Hippocampal formation (tissue), 2 donors: ENCODE results near the gene NACC1.

Experiments used
- DNase-seq, 2 donors: peaks; one replicate each; lab custom pipeline; 2025; lab: John Stamatoyannopoulos, UW

The NACC1 gene

DNA sequence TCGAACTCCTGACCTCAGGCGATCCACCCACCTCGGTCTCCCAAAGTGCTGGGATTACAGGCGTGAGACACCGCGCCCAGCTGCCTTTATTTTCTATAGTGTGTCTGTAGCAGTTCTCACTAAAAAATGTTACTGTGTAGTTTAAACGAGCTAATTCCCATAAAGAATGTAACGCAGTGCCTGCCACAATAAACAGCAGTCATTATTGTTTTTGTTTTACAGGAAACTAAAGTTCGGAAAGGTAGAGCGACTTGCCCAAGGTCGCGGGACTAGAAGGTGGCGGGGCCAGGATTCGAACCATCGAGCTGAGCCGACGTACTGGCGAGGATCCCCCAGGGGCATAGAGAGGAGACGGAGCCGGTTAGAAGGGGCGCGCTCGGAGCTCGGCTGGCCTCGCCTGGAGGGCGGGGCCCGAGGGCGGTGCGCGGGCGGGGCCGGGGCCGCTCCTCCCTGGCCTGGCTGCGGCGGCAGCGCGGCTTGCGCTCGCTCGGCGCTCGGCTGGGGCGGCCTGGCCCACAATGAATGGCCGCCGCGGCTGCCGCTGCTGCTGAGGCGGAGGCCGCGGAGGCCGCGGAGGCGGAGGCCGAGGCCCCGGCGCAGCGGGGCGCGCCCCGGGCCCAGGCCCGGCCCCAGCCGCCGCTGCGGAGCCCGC lies at the start of gene NACC1:
TSS of gene NACC1 (plus strand) at position 493 of the 652 bp plus-strand sequence. CDS start 16,944 bp downstream, outside the sequence.
- DNase-seq: peak; percentile 84 to 94

DNA sequence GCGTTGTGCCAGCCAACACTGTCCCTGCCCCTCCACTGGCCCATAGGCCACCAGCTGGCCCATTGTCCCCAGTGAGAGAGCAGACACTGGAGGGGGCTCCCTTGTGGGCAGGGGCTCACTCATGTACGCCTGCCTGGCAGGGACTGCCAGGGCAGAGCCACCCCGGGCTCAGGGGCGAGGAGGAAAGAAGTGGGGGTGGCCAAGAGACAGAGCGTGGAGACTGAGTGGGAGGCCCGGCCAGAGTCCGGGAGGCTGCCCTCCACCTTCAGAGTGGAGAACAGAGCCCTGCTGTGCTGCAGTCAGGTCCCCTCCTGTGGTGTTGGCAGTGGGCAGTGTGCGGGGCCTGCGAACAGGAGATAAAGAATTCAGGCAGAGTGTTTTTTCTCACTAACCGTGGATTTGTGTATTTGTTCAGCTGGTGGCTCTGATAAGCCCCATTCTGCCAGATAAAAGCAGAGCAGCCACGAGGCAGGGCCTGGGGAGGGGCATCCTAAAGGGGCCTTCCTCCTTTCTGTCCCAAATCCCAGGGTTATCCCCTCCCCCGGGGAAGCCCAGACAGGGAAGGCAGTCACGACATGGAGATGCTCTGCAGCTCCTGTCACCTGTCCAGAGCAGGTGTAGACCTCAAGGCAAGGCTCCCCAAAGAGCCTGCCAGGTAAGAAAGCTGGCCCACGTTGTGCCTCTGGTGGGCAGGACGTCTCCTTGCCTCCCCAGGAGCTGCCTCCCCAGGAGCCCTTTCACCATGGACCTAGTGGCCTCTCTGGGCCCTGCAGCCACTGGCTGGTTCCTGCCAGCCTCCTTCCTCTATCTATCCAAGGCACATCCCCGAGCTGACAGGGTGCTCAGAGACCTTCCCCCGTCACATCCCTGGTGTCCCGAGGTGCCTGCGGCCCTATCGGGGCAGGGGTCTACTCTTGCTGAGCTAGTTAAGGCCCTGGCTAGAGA lies 48.4 kb upstream of the NACC1 start:
- no peak for DNase-seq

DNA sequence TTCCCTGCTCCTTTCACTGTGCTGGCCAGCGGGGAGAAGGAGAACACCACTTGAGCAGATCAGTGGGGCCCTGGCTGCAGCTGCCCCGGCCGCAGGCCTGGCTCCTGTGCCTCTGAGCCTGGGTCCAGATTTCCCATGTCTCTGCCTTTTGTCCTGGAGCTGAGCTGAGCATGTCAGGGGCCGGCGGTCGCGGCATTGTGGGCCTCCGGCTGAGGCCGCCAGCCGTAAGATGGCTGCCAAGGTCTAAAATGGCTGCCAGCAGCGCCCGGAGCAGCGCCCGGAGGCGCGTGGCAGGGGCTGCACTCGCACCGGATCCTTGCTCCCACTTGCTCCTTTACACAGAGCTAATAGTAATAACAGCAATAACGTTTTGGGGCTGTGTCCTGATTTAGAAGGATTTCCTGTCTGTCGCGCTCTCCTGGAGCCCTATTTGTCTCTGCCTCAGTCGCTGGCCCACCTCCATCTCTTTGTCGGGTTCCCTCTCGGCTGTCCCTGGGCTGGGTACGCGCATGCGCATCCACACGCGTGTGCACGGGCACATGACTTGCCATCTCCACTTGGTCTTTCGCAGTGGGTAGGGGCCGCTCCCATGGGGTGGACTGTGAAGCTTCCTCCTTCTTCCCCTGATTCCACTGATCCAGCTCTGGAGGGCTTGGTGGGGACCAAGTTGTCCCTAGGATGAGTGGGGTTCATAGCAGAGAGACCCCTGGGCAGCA lies 47.5 kb upstream of the NACC1 start:
- DNase-seq: no peak

DNA sequence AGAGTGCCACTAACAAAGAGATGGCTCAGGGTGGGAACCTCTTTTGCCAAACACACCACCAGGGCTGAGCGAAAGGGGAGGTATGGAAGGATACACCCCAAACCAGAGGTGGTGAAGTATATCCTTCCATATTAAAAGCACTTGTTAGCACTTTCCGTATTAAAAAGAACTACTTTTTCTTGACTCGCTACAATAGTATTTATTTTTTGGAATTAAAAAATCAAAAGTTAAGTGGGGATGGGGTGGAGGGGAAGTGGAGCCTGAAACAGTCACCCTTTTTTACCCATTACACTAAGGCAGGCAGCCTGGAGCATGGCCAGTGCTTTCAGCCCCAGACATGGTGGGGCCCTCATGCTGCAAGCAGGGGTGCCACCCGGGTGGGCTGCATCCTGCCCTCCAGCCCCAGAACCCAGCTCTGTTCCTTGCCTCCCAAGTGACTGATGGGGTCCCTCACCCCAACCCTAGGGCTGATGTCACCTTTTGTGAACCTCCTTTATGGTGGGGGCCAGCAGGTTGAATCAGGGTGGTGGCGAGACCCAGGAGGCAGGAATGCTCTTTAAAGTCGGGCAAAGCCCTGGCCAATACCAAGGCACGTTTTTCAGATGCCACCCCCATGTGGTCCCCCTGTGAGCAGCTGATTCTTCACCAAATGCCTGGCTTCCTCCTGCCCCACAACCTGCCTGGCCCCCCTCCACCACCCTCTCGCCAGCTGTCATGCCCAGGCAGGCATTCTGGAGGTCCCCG lies 46.4 kb upstream of the NACC1 start:
- no peak for DNase-seq

DNA sequence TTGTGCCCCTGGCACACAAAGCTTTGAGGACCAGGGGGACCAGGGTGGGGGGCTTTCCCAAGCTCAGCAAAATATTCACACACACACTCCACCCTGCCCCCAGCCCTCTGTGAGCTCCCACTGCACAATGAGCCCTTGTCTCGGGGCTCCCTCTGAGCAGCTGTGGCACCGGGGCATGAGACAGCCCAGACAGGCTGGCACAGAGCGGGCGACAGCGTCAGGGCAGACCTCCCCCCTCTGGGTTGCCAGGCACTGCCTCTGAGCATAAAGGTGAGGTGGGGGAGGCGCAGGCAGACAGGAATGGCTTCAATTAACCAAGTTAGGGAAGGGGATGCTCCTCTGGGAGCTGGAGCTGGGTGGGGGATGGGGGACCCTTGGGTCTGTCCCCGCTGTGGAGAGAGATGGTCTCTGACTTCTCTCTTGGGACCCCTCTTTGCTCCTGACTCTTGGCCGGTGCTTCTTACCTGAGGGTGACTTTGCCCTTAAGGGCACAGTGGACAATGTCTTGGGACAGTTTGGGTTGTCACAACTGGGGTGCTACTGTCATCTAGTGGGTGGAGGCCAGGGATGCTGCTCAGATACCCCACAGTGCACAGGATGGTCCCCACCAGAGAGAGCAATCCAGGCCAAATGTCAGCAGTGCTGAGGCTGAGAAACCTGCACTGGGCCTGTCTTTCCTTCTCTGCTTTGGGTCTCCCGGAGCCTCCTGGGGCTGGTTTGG lies 45.7 kb upstream of the NACC1 start:
- DNase-seq: peak; percentile 91 to 93

DNA sequence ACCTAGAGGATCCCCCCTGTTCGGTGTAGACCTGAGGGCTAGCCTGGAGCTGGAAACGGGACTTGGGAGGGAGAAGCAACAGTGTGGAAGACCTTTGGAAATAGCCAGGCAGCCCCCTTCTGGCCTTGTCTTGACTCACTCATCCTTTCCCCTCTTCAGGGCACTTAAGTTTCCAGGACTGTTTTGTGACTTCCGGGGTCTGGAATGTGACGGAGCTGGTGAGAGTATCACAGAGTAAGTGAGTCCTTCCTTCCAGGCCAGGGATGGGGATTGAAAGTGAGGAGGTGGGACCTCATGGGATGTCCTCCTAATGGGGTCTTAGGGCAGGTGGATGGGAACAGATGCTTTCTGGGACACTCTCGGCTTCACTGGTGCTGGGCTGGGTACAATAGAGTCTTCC lies 44.8 kb upstream of the NACC1 start:
- no peak for DNase-seq

DNA sequence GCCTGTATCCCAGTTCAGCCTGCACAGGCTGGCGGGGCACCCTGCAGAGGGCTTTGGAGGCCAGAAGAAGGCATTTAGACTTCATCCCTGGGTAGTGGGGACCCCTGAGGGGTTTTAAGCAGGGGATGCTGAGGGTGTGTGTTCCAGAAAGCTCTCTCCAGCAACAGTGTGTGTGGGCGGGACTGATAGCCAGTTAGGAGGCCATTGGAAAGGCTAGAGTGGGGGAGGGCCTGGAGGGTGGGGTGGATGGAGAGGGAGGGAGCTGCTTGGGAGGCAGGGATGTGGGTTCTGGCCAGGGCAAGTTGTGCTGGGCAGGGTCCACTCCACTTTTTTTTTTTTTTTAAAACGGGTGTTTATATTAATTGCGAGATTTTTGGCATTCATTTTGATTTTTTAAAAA lies 43.7 kb upstream of the NACC1 start:
- no peak for DNase-seq

DNA sequence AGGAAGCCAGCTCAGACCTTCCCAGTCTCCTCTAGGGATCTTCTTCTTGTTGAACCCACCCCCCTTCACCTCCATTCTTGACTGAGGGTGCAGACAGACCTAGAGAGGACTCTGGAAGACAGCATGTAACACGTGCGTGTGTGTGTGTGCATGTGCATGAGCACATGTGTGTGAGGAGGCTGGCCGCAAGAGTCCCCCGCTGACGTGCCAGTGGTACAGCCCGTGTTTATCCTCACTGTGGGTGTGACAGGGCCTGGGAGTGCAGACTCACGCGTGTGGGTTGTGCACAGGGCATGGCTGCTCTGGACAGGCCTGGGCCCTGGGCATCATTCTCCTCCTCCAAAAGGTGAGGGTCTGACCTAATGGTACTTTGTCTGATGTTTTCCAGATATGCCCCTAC lies 41.7 kb upstream of the NACC1 start:
- no peak for DNase-seq

DNA sequence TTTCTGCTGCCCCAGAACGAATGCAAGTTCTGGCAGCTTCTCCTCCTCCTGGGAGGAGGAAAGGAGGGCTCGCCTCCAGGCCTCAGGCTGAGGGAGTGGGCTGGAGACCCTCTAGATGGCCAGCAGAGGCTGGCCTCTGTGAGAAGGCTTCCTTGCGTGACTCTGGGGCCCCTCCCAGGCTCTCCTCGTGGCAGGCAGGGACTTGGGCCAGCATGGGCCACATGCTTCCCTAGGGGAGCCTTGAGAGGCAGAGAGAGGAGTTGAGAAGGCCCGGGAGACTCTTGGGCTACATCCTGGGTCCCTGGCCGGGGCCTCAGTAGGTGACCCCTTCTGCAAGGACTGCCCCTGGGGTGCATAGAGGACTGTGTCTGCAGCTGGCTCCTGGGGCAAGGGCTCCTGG lies 41.3 kb upstream of the NACC1 start:
- no peak for DNase-seq

DNA sequence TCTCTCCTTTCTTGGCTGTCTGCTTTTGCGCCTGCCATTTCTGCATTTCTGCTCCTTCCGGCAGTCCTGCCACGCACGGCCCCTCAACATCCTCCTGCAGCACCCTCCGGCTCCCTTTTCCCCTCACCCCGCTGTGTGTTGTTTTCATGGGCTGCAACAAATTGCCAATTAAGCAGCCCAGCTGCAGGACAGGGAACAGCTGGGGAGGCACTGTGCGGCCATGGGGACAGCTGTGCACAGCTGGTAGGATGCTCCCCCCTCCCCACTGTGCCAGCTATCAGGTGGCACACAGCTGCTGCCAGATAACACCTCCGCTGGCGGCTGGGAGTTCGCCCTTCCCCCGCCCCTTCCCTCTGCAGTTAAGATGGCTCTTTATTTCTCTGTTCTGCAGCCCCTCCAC lies 40.8 kb upstream of the NACC1 start:
- DNase-seq: peak in 1 of 2 donors; percentile 65

DNA sequence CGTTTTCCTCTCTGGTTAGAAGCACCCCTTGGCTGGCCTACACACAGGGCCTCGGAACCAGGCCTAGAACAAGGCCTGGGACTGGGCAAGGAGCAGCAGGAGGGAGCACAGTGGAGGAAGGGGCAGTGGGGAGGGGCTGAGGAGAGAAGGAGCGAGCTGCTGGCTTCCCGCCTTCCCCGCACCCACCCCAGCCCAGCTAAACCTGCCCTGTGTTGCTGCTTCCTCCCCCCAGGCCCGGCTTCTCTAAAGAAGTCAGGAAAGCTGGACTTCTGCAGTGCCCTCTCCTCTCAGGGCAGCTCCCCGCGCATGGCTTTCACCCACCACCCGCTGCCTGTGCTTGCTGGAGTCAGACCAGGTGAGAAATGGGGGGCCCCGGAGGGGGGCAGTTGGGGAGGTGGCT lies 39.7 kb upstream of the NACC1 start:
- DNase-seq: no peak

DNA sequence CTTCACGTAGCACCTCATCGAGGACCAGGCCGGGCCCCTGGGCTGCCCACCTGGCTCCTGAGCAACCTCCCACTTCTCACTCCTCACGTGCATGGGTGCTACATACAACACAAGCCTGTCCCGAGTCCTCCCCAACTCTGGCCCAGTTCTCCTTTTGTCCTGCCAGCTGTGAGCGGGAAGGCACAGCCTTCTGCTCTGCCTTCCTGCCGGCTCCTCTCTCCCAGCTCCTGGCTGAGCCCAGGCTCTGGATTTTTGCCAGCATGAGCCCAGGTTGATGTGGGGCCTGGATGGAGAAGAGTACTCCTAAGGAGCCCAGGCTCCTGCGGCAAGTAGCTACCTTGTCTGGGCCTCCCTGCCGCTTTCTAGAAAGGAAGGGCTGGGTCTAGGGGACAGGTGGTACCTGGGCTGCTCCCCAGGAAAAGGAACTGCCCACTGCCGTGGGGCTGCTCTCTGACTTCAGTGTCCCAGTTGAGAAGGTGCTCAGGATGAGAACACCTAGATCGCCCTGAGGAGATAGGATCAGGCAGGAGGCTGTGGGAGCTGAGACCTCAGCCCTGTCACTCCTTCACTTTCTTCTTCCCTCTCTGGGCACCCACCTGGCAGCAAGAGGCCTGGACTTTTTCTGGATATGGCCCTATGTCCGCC lies 39.0 kb upstream of the NACC1 start:
- no peak for DNase-seq

DNA sequence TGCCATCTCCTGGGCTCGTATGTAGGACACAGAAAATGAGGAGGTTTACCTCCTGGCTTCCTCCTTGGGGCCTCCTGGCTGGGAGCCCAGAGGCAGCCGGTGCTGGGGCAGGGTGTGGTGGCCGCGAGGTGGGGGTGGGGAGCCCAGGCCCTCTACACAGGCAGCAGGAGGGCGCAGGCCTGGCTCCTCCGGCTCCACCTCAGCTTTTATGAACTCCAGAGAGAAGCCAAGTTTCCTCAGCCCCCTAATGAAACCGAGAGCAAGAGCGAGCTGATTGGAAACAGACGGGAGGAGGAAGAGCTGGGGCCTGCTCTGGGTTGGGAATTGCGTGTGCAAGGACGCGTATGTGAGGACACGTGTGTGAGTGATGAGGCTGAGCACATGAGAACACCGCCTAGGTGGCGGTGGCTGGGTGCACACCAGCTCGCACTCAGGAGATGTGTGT lies 38.5 kb upstream of the NACC1 start:
- DNase-seq: no peak

DNA sequence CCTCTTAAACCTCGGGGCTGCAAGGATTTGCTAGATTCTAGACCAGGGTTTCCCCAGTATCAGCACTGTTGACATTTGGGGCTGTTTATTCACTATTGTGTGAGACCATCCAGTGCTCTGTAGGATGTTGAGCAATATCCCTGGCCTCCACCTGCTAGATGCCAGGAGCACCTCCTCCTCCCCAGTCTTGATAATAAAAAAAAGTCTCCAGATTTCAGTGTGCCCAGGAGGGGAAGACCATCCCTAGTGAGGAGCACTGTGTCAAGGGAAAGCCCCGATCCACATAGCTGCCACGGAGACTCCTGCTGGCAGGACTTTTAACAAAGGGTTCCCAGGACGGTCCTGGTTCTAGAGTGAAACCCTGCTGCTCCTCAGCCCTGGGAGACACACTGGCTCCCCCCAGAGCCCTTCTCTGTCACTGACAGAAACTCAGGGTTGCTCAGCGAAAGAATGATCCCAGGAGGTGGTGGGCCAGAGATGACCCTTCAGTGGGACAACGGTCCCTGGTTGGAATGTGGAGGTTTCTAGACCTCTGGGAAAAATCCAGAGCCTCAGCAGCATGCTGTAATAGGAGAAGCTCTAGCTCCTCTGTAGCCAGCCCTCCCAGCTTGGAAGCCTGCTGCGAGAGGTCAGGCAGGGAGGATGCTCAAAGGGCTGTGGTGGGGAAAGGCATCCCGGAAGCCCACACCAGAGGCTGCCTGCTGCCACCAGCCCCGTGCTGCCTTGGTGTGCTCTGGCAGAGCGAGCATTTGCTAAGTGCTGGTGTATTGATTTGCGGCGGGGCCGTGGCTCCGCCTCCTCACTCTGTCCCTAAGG lies 35.7 kb upstream of the NACC1 start:
- DNase-seq: no peak

DNA sequence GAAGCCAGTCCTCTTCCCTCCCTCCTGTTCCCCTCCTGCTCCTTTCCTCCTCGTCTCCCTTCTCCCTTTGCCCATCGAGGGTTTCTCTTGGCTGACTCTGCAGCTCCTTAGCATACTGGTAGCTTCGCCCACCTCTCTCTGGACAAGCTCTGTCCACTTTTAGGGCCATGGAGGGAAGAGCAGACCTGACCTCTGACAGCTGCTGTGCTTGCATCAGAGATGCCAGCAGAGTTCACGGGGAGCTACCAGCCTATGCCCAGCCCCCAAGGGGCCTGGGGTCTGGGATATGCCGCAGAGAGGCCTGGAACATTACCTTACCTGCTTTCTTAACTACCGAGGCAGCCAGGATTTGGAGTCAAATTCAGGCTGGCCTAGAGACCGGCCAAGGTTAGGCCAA lies 35.1 kb upstream of the NACC1 start:
- no peak for DNase-seq

DNA sequence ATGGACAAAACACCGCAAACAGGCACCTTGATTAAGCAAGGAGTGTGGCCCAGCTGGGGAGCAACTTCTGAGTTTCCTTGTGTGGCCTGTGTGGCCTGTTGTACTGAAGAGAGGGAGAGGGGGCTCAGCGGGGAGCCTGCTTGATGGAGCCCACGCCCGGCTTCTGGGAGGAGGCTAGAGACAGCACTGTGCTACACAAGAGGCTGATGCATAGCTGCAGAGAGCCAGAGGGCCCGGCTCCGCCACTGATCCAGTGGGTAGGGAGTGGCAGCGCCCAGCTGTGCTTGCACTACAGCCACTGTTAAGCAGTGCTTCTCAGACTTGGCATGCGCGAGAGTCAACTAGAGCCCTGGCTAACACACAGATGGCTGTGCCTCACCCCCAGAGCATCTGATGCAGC lies 34.4 kb upstream of the NACC1 start:
- DNase-seq: no peak

DNA sequence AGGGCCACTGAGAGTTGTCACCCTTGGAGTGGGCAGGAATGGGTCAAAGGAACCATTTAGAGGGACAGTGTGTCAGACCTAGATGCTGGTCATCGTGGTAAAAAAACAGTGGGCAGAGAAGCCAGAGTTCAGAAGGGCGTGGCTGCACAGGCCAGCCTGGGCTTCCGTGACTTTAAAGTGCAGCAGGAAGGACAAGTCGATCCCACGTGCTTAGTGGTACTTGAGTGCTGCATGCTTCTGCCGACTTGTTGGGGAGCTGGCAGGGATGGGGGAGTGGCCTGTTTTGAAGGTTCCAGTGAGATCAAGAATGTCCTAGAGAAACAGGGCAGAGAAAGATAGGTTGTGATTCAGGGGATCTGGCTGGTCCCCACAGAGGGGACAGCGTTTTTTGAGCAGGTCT lies 32.4 kb upstream of the NACC1 start:
- DNase-seq: no peak

DNA sequence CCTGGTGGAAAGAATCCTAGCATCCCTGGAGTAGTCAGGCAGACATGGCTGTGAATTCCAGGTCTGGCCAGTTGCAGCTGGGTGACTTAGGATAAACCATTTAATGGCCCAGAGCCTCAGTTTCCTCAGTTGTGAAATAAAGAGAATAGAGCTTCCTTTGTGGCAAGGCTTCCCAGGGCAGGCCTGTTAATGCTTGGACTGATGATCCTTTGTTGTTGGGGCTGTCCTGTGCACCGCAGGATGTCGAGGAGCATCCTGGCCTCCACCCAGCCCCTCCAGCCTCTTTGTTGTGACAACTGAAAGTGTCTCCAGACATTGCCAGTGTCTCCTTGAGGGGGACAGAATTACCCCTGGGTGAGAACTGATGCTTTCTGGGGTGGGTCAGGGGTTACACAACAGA lies 31.7 kb upstream of the NACC1 start:
- no peak for DNase-seq

DNA sequence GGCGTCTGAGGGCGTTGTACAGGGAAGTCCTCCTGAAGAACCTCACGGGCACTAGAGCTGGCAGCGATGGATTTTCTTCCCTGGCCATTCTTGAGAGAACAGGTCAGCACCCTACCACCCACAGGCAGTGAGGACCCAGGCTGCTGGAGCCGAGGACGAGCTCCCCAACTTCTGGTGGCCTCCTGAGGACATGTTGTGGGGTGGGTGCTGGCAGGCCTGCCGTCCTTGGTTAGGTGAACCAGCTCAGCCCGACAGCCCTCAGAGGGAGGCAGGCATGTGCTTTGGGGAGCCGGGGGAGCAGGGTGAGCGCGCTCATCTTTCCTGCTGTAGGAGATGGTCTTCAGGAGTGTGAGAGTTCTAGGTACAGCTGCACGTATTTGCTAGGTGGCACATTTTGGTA lies 30.8 kb upstream of the NACC1 start:
- DNase-seq: no peak
